H9 (cell line): Measurements from ENCODE around the gene RIMS1. TPM values are rescaled to one million over a fixed set of nuclear protein-coding genes. Genes with fewer than 3 reads are reported as not detected.

ENCODE experiments used
- DNase-seq: peaks from one replicate; pipeline ENCODE4 v3.0.0-alpha.2; 2017
- H2AFZ ChIP-seq: one replicate; pipeline ENCODE4 v1.6.1; 2013; ENCODE audit warnings: mild to moderate bottlenecking, low read length, control low read depth, moderate library complexity
- H2AK5ac ChIP-seq: 2 replicates; pipeline ENCODE4 v1.6.1; 2013; ENCODE audit warnings: low read length, control low read depth, mixed read lengths; ENCODE audit not compliant: insufficient read length
- H2BK120ac ChIP-seq: one replicate; pipeline ENCODE4 v1.6.1; 2013; ENCODE audit warnings: low read depth, mild to moderate bottlenecking, low read length, control low read depth, inconsistent platforms; ENCODE audit not compliant: poor library complexity, severe bottlenecking
- H2BK12ac ChIP-seq: 2 replicates; pipeline ENCODE4 v1.6.1; 2013; ENCODE audit warnings: low read length, control low read depth, mixed read lengths, low read depth; ENCODE audit not compliant: insufficient read length
- H2BK15ac ChIP-seq: 2 replicates; pipeline ENCODE4 v1.6.1; 2013; ENCODE audit warnings: low read depth, low read length, control low read depth
- H2BK20ac ChIP-seq: one replicate; pipeline ENCODE4 v1.6.1; 2013; ENCODE audit warnings: low read depth, mild to moderate bottlenecking, low read length, control low read depth, inconsistent platforms; ENCODE audit not compliant: poor library complexity, severe bottlenecking
- H2BK5ac ChIP-seq: 2 replicates; pipeline ENCODE4 v1.6.1; 2013; ENCODE audit warnings: low read length, control low read depth, mixed read lengths; ENCODE audit not compliant: insufficient read length
- H3K14ac ChIP-seq: 2 replicates; pipeline ENCODE4 v1.6.1; 2013; ENCODE audit warnings: low read length, control low read depth; ENCODE audit not compliant: insufficient read depth
- H3K18ac ChIP-seq: 2 replicates; pipeline ENCODE4 v1.6.1; 2013; ENCODE audit warnings: low read depth, mild to moderate bottlenecking, mixed read lengths, low read length, control low read depth; ENCODE audit not compliant: insufficient read length
- H3K23ac ChIP-seq: 2 replicates; pipeline ENCODE4 v1.6.1; 2013; ENCODE audit warnings: low read length, control low read depth, mixed read lengths, low read depth; ENCODE audit not compliant: insufficient read length
- H3K23me2 ChIP-seq: 2 replicates; pipeline ENCODE4 v1.6.1; 2013; ENCODE audit warnings: low read depth, mild to moderate bottlenecking, mixed read lengths, low read length, control low read depth; ENCODE audit not compliant: insufficient read length, poor library complexity, severe bottlenecking
- H3K27ac ChIP-seq: 2 replicates; pipeline ENCODE4 v1.5.1; 2013; ENCODE audit warnings: low read length, control low read depth, mixed read lengths, low read depth; ENCODE audit not compliant: insufficient read length
- H3K27me3 ChIP-seq: 2 replicates; pipeline ENCODE4 v1.6.1; 2013; ENCODE audit warnings: low read length, control low read depth, inconsistent platforms; ENCODE audit not compliant: insufficient read depth
- H3K4ac ChIP-seq: 2 replicates; pipeline ENCODE4 v1.6.1; 2013; ENCODE audit warnings: low read depth, mild to moderate bottlenecking, control low read depth, inconsistent platforms, low read length, moderate library complexity
- H3K4me1 ChIP-seq: 2 replicates; pipeline ENCODE4 v1.6.1; 2013; ENCODE audit warnings: low read length, control low read depth, inconsistent platforms; ENCODE audit not compliant: insufficient read depth
- H3K4me2 ChIP-seq: 2 replicates; pipeline ENCODE4 v1.6.1; 2013; ENCODE audit warnings: low read length, control low read depth, mixed read lengths; ENCODE audit not compliant: insufficient read length, insufficient read depth
- H3K56ac ChIP-seq: 2 replicates; pipeline ENCODE4 v1.6.1; 2013; ENCODE audit warnings: low read depth, mild to moderate bottlenecking, mixed read lengths, low read length, control low read depth; ENCODE audit not compliant: insufficient read length
- H3K79me1 ChIP-seq: 2 replicates; pipeline ENCODE4 v1.6.1; 2013; ENCODE audit warnings: low read depth, mild to moderate bottlenecking, moderate library complexity, low read length, control low read depth, inconsistent platforms; ENCODE audit not compliant: insufficient read depth, poor library complexity, severe bottlenecking
- H3K79me2 ChIP-seq: 2 replicates; pipeline ENCODE4 v1.6.1; 2013; ENCODE audit warnings: low read length, control low read depth, inconsistent platforms; ENCODE audit not compliant: insufficient read depth
- H3K9ac ChIP-seq: 2 replicates; pipeline ENCODE4 v1.6.1; 2013; ENCODE audit warnings: low read length, control low read depth, mixed read lengths; ENCODE audit not compliant: insufficient read length; ENCODE audit errors: extremely low read depth
- H3K9me3 ChIP-seq: one replicate; pipeline ENCODE4 v1.6.1; 2013; ENCODE audit warnings: low read depth, low read length, inconsistent platforms; ENCODE audit not compliant: control insufficient read depth
- H3T11ph ChIP-seq: one replicate; pipeline ENCODE4 v1.6.1; 2013; ENCODE audit warnings: mild to moderate bottlenecking, low read length, control low read depth, inconsistent platforms
- H4K20me1 ChIP-seq: one replicate; pipeline ENCODE4 v1.6.1; 2013; ENCODE audit not compliant: control insufficient read depth, insufficient read length, insufficient read depth
- H4K5ac ChIP-seq: 2 replicates; pipeline ENCODE4 v1.6.1; 2013; ENCODE audit warnings: low read depth, mild to moderate bottlenecking, mixed read lengths, low read length, control low read depth; ENCODE audit not compliant: insufficient read length
- H4K8ac ChIP-seq: replicated peaks from 2 replicates; pipeline ENCODE4 v1.6.1; 2013; ENCODE audit warnings: low read length, control low read depth, mixed read lengths, low read depth; ENCODE audit not compliant: insufficient read length
- H4K91ac ChIP-seq: 2 replicates; pipeline ENCODE4 v1.6.1; 2013; ENCODE audit warnings: low read depth, mild to moderate bottlenecking, moderate library complexity, mixed read lengths, low read length, control low read depth; ENCODE audit not compliant: insufficient read length
- H3K27ac Mint-ChIP-seq, 3 experiments: 2 replicates in 2 of 3; 3 replicates in 1 of 3; pipeline ENCODE4 v1.8.0; 2020 to 2021; ENCODE audit warnings: mixed read lengths in 3 of 3, mild to moderate bottlenecking in 1 of 3, moderate library complexity in 1 of 3
- H3K27me3 Mint-ChIP-seq: 2 replicates; pipeline ENCODE4 v1.8.0; 2021; ENCODE audit warnings: low read depth, mild to moderate bottlenecking, moderate library complexity, mixed read lengths
- H3K36me3 Mint-ChIP-seq, 3 experiments: 2 replicates in 2 of 3; 3 replicates in 1 of 3; pipeline ENCODE4 v1.8.0; 2020 to 2021; ENCODE audit warnings: low read depth in 3 of 3, mixed read lengths in 3 of 3; ENCODE audit not compliant: insufficient read depth in 1 of 3
- H3K4me1 Mint-ChIP-seq, 2 experiments: 2 replicates each; pipeline ENCODE4 v1.8.0; 2020; ENCODE audit warnings: mixed read lengths in 2 of 2
- H3K4me3 Mint-ChIP-seq, 2 experiments: 2 replicates in 1 of 2; 3 replicates in 1 of 2; pipeline ENCODE4 v1.8.0; 2020 to 2021; ENCODE audit warnings: mild to moderate bottlenecking in 2 of 2, mixed read lengths in 2 of 2, moderate library complexity in 1 of 2
- H3K9me3 Mint-ChIP-seq, 2 experiments: 2 replicates in 1 of 2; 3 replicates in 1 of 2; pipeline ENCODE4 v1.8.0; 2020; ENCODE audit warnings: mild to moderate bottlenecking in 2 of 2, mixed read lengths in 2 of 2, moderate library complexity in 1 of 2
- CTCF ChIP-seq: fragments of 200-600 bp; sonication (generic); conservative IDR thresholded peaks from 3 replicates; pipeline ENCODE4 v1.8.0; 2021; ENCODE audit warnings: antibody characterized with exemption, mild to moderate bottlenecking
- WGBS: extraction: QIAGEN DNeasy Blood & Tissue Kit; methylation state at CpG from one replicate; pipeline ENCODE4 v1.1.7; 2013; ENCODE audit warnings: missing lambda C conversion rate, low lambda C conversion rate, mixed read lengths; ENCODE audit not compliant: insufficient read length; ENCODE audit errors: extremely low coverage; 5-methylcytosine and 5-hydroxymethylcytosine counted together
- total RNA-seq: library from RNA; stranded (reverse); gene quantifications from 2 replicates; pipeline ENCODE4 v1.2.1, GENCODE V29; 2021

RIMS1 gene
- total RNA-seq, 1 experiment from 2014 or later = 0.83 TPM

GRCh38 chr6:71929047-71929446, 42.7 kb downstream of the RIMS1 start:
- Histone ChIP-seq H3K9ac (no peak overlapping the region), H3K18ac (no peak overlapping the region), H3K23ac (no peak overlapping the region), H2BK5ac (no peak overlapping the region), H4K20me1 (no peaks in the 10 kb centered on the region), H3K23me2 (no peaks in the 10 kb centered on the region), H2AFZ (no peak overlapping the region), H3T11ph (no peak overlapping the region), H3K14ac (no peak overlapping the region), H2BK12ac (no peak overlapping the region), H3K4ac (no peak overlapping the region), H4K8ac (no peak overlapping the region), H3K79me2 (no peaks in the 10 kb centered on the region), H2AK5ac (no peak overlapping the region), H2BK15ac (no peak overlapping the region), H2BK120ac (no peak overlapping the region), H2BK20ac (no peak overlapping the region), H3K27me3 (no peaks in the 10 kb centered on the region), H3K9me3 (no peaks in the 10 kb centered on the region), H3K4me1 (no peaks in the 10 kb centered on the region), H3K4me2 (no peak overlapping the region), H4K5ac (no peak overlapping the region), H4K91ac (no peak overlapping the region), H3K79me1 (no peaks in the 10 kb centered on the region), H3K27ac (no peak overlapping the region), H3K56ac (no peak overlapping the region)
- Mint-ChIP-seq H3K4me1 (peaks cover 13 to 17% of the 10 kb centered on the region in 2 experiments), H3K9me3 (peaks cover 3 to 9% of the 10 kb centered on the region in 2 experiments; a peak in 3 of 5 replicates), H3K36me3 (peaks cover 0 to 5% (median 0%) of the 10 kb centered on the region in 3 experiments; a peak in 3 of 7 replicates), H3K27ac (peak overlapping the region in 1 of 3 experiments; percentile 30; a peak in 4 of 7 replicates), H3K27me3 (no peaks in the 10 kb centered on the region), H3K4me3 (no peak overlapping the region)
- no peak for TF ChIP-seq CTCF
- WGBS = no CpG with 5 or more reads among the region's 1 CpG
- peak; percentile 37 for DNase-seq
